CD1c-positive myeloid dendritic cell (primary cell): ENCODE results near the gene PDE4B.

ENCODE experiments used
- DNase-seq: peaks from one replicate; pipeline ENCODE4 v3.0.0-alpha.2; 2016; ENCODE audit errors: extremely low spot score

Gene PDE4B

DNA sequence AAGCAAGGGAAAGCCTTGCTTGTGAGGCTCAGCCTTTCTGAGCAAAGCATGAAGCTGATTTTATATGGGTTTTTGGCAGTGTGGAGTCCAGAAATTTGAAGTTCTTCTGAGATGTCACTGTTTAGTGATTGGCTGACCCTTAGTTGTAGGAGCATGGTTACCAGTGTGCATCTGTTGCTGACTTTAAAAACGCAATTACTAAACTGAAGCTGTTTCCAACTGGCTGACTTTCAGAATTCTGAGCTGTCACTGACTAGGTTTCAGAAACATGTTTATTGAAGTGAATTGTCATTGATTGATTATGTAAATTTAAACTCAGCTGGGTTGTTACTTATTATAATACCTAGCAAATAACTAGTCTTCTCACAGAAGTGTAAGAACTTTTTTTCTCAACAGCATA, 89.4 kb downstream of the PDE4B start:
- DNase-seq = no peak

DNA sequence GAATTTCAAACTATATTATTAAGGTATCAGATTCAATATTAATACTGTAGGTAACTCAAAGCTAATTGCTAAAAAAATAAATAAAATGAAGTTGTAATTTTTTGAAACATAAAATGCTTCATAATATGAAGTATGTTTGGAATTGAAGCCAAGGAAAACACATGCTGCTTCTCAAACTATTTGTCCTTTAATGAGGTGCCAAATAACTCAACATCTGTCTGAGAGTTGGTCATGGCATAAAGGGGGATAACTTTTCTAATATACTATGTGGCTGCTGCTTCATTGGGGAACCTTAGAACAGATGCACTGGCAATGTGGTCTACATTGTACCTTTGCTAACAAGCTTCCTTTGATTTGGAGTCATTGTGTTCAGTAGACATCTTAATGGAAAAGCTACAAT, 96.7 kb downstream of the PDE4B start:
- DNase-seq = no peak

DNA sequence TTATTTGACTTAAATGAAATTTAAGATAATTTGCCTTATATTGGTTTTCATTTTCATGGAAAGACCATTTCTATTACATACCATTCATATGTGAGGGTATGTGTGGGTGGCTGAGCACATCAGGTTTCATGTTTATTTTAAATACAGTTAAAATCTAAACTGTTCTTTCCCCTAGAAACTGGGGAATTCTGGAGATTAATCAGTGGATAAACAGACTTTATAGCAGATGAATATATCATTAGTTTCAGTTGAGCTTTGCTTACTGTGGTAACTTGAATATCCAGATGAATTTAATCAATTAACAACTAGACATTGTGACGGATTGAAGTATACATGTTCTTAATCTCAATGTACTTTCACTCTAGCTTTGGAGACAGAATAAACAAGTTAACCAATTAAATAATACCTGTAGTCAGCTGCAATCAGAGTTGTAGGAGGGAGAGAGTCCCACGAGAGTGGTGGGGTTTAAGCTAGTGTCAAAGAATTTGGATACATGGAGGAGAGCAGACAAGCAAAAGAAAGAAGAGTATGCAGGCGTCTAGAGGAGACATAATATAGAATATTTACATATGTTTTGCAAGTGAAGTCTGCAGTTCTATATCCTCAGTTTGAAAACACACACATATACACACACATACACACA, 97.6 kb downstream of the PDE4B start:
- no peak for DNase-seq

DNA sequence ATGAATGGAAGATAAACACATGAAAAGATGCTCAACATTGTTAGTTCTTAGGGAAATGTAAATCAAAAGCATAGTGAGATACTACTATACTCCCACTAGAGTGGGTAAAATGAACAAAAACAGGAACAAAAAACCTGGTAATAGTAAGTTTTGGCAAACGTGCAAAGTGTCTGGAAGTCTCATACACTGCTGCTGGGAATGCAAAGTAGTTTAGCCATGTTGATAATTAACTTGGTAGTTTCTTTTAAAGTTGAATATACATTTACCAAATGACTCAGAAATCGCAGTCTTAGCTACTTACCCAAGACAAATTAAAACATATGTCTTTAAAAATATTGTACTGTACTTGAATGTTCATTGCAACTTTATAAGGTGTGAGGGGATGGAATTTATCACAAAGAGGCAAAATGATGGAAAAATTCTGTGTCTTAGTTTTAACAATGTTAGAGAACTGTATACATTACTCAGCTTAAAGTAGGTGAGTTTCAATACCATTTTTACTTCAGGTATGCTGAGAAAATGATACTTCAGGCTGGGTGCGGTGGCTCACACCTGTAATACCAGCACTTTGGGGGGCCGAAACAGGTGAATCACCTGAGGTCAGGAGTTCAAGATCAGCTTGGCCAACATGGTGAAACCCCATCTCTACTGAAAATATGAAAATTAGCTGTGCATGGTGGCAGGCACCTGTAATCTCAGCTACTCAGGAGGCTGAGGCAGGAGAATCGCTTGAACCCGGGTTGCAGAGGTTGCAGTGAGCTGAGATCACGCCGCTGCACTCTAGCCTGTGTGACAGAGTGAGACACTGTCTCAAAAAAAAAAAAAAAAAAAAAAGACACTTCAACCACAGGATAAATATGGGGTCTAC, 102.3 kb downstream of the PDE4B start:
- no peak for DNase-seq

DNA sequence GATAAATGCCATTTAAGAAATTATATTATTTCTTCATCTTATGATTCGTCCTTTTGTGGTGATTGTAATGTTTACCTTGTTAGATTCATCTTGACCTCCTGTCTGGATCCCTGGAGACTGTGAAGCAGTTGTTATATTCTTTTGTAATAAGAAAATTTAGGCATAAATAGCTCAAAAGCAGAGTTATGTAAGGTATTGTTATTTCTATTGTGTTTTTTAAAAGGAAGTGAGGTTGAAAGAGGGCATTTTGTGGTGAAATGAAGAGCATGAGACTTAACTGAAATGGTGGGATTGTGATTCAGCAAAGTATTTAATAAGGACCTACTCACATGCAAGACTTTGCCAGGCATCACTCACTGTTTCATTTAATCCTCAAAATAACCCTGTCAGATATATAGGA, 104.0 kb downstream of the PDE4B start:
- DNase-seq = no peak

DNA sequence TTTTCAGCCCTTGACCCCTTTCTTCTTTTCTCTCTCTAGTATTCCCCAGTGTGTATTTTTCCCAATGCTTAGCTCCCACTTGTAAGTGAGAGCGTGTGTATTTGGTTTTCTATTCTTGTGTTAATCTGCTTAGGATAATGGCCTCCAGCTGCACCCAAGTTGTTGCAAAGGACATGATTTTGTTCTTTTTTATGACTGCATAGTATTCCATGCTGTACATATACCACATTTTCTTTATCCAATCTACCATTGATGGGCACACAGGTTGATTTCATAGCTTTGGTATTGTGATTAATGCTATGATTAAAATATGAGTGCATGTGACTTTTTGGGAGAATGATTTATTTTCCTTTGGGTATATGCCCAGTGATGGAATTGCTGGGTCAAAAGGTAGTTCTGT, 104.8 kb downstream of the PDE4B start:
- no peak for DNase-seq

DNA sequence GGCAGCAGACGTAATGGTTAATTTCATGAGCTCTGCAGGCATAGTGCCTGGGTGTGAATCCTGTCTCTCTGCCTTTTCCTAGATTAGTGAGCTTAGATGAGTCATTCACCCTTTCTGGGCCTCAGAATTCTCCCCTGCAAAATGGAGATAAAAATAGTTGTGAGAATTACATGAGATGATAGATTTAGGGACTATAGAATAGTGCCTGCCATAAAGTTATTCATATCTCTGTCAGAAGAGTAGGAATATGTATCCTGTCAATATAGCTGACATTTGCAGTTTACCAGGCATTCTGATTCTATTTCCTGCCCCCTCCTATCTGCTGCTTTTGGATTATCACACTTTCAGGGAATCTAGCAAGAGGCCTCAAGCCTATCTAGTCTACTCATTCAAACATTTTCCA, 112.0 kb downstream of the PDE4B start:
- no peak for DNase-seq

DNA sequence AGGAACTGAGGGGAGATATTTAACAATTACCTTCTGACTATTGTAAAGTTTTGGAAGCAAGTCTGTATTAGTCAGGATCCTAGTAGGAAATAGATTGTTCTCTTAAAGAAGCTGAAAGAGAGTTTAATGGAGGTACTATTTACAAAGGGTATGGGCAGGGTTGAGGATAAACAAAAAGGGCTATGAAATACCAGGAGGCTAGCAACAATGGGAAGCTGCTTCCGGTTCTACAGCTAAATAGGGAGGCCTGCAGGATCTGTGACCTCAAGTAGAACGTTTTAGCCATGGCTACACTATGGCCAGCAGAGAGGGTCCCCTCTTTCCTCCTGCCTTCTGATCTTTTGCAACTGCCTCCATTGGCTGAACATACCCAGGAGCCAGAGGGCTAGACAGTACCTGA, 117.7 kb downstream of the PDE4B start:
- no peak for DNase-seq

DNA sequence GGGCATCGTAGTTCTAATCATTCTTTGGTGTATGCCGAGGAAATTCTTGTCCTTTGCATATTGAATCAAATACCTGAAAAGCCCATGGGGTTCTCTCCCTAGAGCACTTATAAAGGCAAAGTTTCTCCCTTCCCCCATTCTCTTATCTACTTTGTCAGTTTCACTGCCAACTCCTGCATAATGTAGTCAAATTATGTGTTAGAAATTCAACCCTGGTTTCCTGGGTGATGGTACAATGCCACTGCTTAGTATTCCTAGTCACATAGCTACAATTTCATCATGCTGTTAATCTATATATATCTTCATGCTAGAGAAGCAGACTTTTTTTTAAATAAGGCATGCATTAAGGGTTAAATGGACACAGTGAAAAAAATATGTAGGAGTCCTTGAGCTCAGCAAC, 119.0 kb downstream of the PDE4B start:
- no peak for DNase-seq

DNA sequence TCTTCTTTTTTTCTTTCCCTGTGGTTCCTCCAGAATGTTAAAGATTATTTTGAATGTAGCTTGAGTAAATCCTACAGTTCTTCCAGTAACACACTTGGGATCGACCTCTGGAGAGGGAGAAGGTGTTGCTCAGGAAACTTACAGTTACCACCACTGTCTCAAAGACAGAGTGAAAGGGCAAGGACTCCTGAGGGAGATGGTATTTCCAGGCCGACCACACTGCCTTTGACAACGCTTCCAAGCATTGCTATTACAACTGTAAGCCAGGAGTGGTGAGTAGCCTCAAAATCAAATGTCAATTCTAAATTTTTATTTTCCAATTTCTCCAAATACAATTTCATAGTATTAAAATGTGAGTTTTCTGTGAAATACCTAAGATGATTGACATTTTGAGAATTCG, 125.9 kb downstream of the PDE4B start:
- DNase-seq = no peak

DNA sequence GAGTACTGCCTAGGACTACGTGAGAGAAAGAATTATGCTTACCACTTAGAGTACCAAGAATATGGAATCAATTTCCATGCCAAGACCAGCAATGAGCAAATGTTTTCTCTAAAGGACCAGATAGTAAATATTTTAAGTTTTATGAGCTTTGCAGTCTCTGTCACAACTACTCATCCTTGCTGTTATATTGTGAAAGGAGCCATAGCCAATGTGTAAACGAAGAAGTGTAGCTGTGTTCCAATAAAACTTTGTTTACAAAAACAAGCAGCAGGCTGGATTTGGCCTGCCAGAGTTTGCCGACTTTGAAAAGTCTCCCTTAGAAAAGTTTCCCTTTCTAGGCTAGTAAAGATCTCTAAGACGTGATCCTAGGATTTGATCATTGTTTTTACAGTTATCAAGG, 128.8 kb downstream of the PDE4B start:
- no peak for DNase-seq

DNA sequence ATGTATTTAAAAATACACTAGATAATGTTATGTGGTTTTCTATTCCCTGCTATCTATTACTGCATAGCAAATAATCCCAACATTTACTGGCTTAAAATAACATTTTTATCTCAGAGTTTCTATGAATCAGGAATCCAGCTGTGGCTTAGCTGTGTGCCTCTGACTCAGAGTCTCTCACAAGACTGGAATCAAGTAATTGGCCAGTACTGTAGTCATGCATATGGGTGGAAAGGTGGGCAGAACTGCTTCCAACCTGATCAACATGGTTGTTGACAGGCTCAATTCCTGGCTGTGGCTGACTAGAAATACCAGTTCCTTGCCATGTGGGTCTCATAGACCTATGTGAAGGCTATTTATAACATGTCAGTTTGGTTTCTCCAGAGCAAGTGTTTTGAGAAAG, 131.8 kb downstream of the PDE4B start:
- DNase-seq = no peak

DNA sequence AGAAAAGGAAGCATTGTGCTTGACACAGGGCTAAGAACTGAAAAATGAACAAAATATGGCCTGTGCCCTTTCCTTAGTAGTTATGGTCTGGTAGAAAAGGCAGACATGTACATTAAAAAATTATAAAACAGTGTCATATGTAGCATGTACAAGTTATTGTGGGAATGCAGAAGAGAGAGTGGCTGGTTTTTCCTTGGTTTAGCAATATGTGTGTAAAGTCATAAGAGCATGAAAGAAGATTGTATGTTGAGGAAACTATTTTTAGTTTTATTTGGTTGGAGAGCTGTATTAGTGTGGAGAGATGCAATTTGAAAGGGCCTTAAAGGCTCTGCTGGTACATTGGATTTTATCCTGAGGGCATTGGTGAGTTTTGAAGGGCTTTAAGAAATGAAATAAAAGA, 145.8 kb downstream of the PDE4B start:
- DNase-seq = no peak

DNA sequence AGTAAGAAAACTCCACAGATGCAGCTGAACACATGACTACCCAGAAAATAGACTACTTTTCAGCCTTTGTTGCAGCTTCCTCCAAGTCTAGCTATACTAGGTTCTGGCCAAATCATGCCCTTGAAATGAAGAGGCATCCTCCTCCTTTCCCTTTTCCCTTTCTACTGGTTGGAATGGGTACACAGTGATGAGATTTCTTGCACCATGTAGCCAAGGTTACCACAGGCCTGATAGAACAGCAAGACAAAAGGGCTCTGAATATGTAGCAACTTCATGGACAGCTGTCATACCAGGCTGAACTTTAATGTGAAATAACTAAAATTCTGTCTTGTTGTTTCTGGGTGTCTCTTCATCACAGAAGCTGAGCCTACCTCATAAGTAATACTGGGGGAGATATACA, 146.5 kb downstream of the PDE4B start:
- peak; percentile 4 for DNase-seq

DNA sequence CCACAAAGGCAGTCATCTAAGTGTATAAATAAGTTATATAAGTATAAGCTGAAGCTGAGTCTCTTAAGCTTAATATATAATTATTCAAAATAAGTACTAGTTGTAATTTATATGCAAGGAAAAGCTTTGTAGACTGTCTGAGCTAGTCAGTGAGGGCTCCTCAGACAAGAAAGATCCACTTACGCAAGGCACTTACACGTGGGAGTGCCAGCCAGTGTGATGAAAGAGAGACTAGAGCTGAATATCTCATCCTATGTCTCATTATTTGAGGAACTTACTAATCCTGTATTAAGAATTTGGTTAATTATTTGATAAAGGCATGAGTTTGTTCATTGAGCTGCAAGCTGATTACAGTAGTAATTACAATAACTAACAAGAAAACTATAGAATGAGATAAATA, 146.9 kb downstream of the PDE4B start:
- DNase-seq = peak; percentile 82

DNA sequence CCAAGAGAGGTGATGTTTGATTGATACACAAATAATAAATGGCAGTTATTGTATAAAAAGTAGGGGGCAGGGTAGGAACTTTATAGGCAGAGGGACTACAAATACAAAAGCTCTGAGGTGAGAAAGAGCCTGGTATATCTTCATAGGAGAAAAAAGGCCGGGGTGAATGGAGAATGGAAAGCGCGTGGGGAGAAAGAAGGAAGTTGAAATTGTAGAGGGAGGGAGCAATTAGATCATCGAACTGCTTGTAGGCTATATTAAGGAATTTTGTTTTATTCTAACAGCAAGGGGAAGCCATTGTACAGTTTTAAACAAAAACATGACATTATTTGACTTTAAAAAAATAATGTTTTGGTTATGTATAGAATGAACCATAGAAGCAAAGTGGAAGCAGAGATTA, 147.4 kb downstream of the PDE4B start:
- DNase-seq = peak; percentile 48

DNA sequence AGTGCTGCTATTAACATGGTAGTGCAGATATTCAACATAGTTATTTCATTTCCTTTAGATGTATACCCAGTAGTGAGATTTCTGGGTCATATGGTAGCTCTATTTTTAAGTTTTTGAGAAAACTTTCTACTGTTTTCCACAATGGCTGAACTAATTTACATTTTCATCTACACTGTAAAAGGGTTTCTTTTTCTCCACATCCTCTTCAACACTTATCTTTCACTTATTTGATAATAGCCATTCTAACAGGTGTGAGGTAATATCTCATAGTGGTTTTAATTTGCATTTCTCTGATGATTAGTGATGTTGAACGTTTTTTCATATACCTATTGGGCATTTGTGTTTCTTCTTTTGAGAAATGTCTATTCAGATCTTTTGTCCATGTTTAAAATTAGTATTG, 149.8 kb downstream of the PDE4B start:
- DNase-seq = no peak

DNA sequence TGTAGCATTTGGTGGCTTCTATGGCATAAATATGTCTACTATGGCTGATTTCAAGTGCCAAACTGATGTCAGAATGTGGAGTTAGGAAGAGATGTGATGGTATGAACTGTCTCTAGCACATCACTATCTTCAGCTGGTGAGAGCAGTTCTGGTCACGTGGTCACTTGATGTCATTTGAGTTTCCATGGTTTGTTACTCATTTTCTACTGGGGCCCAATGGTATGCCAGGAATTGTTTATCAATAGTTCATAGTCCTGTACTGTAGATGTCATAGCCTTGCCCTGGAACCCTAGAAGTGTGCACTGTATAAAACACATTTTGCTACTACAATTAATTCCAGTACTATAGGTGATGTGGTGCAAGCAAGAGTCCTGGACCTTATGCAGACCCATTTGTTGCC, 153.7 kb downstream of the PDE4B start:
- DNase-seq = no peak

DNA sequence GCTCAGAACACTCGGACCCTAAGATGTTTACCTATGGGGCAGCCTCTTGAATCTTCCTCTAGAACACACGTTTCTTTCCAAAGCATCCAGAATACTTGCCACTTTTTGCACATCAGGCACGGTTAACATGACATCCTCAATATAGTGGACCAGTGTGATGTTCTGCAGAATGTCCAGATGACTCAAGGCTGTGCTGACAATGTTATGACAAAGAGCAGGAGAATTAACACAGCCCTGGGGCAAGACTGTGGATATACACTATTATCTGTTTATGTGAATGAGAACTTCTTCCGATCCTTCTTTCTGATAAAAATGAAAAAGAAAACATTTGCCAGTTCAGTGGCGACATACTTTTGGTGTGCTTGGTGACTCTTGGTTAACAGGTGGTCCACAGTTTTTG, 154.3 kb downstream of the PDE4B start:
- DNase-seq = no peak

DNA sequence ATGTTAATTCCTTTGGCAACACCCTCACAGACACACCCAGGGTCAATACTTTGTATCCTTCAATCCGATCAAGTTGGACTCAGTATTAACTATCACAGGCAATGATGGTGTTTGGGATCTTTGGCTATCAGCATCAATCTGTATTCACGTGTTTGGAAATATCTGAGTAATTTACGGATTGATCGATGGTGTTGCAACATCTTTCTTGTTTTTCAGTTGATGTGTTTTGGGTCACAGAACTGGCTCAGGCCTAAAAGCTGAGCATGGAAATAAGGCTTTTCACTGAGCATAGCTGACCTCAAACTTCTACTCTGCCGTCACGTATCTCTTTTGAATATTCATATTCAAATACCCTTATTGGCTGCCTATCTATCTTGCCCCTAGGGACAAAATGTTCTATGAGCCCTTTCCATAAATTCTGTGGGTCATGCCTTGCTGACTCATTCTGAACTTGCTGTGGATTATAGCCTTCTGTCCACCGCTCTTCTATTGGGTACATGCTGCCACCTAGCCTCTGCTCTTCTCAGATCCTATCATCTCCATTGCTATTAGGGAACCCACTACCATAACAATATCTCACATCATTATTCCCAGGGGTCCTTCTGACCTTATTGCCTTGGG, 156.0 kb downstream of the PDE4B start:
- DNase-seq = no peak

DNA sequence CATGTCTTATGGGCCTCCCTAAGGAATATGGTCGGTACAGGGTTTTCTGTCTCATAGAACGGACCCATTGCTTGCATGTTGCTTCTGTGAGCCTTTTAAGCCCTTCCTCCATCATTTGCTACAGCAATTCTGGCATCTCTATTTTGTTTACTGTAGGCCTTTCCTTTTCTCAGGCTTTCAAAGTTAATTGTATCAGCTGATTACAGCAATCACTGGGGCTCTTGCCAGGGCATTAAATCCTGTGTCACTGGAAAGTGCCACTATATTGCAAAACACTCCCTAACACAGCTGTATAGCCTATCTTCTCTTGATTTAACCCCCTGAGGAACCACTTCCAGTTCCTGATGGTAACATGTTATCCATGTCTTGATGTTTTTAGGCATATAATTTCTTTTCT, 156.5 kb downstream of the PDE4B start:
- DNase-seq = no peak

DNA sequence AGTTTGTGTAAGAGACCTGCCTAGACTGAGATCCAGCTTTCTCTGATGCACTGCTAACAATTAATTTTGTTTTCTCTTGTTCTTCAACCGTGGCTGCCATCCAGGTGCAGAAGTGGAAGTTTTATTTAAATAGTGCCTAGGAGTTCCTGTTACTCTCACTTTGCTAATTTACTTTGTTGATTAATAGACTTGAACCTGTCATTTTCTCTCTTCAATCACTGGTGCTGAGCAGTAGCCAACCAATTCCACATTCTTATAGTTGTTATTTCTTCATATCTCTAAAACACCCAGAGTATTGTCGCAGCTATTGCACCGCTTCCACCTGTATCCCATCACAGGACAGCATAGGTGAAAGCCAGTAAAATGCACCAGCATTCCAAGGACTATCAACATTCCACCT, 157.2 kb downstream of the PDE4B start:
- DNase-seq = no peak

DNA sequence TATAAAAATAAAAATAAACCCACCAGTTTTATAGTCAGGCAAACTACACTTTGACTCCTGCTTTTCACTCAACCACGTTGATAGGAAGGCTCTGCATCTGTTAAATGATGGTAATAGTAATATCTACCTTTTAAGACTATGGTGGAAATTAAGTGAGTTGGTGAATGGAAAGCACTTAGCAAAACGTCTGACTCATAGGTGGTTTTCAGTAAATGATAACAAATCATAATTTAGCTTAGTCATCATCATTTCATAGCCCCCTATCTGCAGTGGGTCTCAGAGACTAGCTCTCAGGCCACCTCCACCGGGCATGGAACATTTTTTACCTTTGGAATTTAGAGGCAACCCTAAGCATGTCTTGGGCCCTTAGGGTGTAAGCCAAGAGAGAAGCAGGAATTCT, 160.0 kb downstream of the PDE4B start:
- DNase-seq = no peak
